Testis (tissue), 2 donors: Measurements from ENCODE around the gene BTBD2.

Source experiments
- POLR2A ChIP-seq: fragments of 450-650 bp; IDR thresholded peaks from one replicate; pipeline ENCODE4 v1.6.1; 2017; ENCODE audit warnings: antibody characterized with exemption, mild to moderate bottlenecking, moderate library complexity
- TF ChIP-seq, protein P1 (sequence below), 3 experiments: fragments of 450-650 bp in 2 of 3; fragments of 200-600 bp in 1 of 3; sonication (generic) in 1 of 3; IDR thresholded peaks; one replicate each; pipeline ENCODE4 v1.5.1; 2016 to 2019; ENCODE audit warnings: antibody characterized with exemption in 3 of 3, mild to moderate bottlenecking in 2 of 3, moderate library complexity in 1 of 3

GRCh38 chr19:1952635-1953034 lies 62.9 kb downstream of the BTBD2 start:
- TF ChIP-seq, protein P1, sequence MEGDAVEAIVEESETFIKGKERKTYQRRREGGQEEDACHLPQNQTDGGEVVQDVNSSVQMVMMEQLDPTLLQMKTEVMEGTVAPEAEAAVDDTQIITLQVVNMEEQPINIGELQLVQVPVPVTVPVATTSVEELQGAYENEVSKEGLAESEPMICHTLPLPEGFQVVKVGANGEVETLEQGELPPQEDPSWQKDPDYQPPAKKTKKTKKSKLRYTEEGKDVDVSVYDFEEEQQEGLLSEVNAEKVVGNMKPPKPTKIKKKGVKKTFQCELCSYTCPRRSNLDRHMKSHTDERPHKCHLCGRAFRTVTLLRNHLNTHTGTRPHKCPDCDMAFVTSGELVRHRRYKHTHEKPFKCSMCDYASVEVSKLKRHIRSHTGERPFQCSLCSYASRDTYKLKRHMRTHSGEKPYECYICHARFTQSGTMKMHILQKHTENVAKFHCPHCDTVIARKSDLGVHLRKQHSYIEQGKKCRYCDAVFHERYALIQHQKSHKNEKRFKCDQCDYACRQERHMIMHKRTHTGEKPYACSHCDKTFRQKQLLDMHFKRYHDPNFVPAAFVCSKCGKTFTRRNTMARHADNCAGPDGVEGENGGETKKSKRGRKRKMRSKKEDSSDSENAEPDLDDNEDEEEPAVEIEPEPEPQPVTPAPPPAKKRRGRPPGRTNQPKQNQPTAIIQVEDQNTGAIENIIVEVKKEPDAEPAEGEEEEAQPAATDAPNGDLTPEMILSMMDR (IDR thresholded peaks at IDR 0.05): no peak
- no peak for TF ChIP-seq POLR2A
